KBM-7 (cell line): ENCODE results near the gene PTER.

Source experiments
- DNase-seq: peaks from one replicate; pipeline ENCODE4 v3.0.0-alpha.2; 2015
- in situ Hi-C: fragments of 300-500 bp; cut with MboI; formaldehyde crosslinking; loops from 2 replicates; pipeline ENCODE4 v1.14.3; 2020; ENCODE audit warnings: low sequenced_read_pairs, low pct_unique_long_range_greater_than_20kb, mixed read lengths

The PTER gene

GRCh38 chr10:16459423-16459939, 22.7 kb downstream of the PTER start:
- in situ Hi-C loops: no loop called here

GRCh38 chr10:16466001-16466400, 29.2 kb downstream of the PTER start:
- in situ Hi-C loops: no loop called here
- no peak for DNase-seq

More at GRCh38 chr10:16459423-16459939, 22.7 kb downstream of the PTER start:
- no peak for DNase-seq

- in situ Hi-C loops: no loop called here
- DNase-seq: peak; percentile 40
Measured at GRCh38 chr10:16470747-16471146, 33.9 kb downstream of the PTER start.

GRCh38 chr10:16472828-16473227, 36.0 kb downstream of the PTER start:
- no peak for DNase-seq
- in situ Hi-C loops: no loop called here

- in situ Hi-C loops: no loop called here
- DNase-seq: no peak
Measured at GRCh38 chr10:16477757-16478156, 40.9 kb downstream of the PTER start.

GRCh38 chr10:16478801-16479200, 42.0 kb downstream of the PTER start:
- no peak for DNase-seq
- in situ Hi-C loops: no loop called here

GRCh38 chr10:16481052-16481728, 44.4 kb downstream of the PTER start:
- no peak for DNase-seq
- in situ Hi-C loops: no loop called here

GRCh38 chr10:16483241-16483917, 46.6 kb downstream of the PTER start:
- in situ Hi-C loops: no loop called here
- no peak for DNase-seq

- no peak for DNase-seq
- in situ Hi-C loops: no loop called here
Measured at GRCh38 chr10:16490511-16490910, 53.7 kb downstream of the PTER start.

- DNase-seq: no peak
- in situ Hi-C loops: no loop called here
Measured at GRCh38 chr10:16491933-16492332, 55.1 kb downstream of the PTER start.

GRCh38 chr10:16493884-16494536, 57.2 kb downstream of the PTER start:
- in situ Hi-C loops: no loop called here
- DNase-seq: no peak

- no peak for DNase-seq
Measured at GRCh38 chr10:16497911-16498310, 61.1 kb downstream of the PTER start.

GRCh38 chr10:16505161-16505560, 68.4 kb downstream of the PTER start:
- no peak for DNase-seq
- in situ Hi-C loops: no loop called here

More at GRCh38 chr10:16497911-16498310, 61.1 kb downstream of the PTER start:
- in situ Hi-C loops: no loop called here

- no peak for DNase-seq
- in situ Hi-C loops: no loop called here
Measured at GRCh38 chr10:16509996-16510395, 73.2 kb downstream of the PTER start.

GRCh38 chr10:16510843-16511242, 74.0 kb downstream of the PTER start:
- no peak for DNase-seq
- in situ Hi-C loops: no loop called here

- no peak for DNase-seq
- in situ Hi-C loops: no loop called here
Measured at GRCh38 chr10:16518822-16519221, 82.0 kb downstream of the PTER start.

GRCh38 chr10:16519250-16519907, 82.6 kb downstream of the PTER start:
- in situ Hi-C loops: no loop called here
- DNase-seq: no peak

GRCh38 chr10:16519908-16520861, 83.4 kb downstream of the PTER start:
- no peak for DNase-seq
- in situ Hi-C loops: no loop called here

GRCh38 chr10:16520900-16521299, 84.1 kb downstream of the PTER start:
- no peak for DNase-seq
- in situ Hi-C loops: no loop called here
